Prostate gland (tissue), 2 donors: ENCODE results near the gene PPP2R2B.

ENCODE experiments used
- POLR2A ChIP-seq: fragments of 450-650 bp; IDR thresholded peaks from one replicate; pipeline ENCODE4 v1.6.1; 2016; ENCODE audit warnings: antibody characterized with exemption, mild to moderate bottlenecking
- POLR2AphosphoS5 ChIP-seq: sonication (generic); formaldehyde crosslinking; IDR thresholded peaks from one replicate; pipeline ENCODE4 v1.6.1; 2017; ENCODE audit warnings: antibody characterized with exemption
- TF ChIP-seq, protein P1 (sequence below), 4 experiments: fragments of 200-600 bp in 2 of 4; fragments of 450-650 bp in 2 of 4; sonication (generic) in 2 of 4; IDR thresholded peaks; 1 replicate in 3 of 4; 2 replicates in 1 of 4; pipeline ENCODE4 v1.5.1; 2016 to 2019; ENCODE audit warnings: antibody characterized with exemption in 4 of 4, mild to moderate bottlenecking in 2 of 4, moderate library complexity in 2 of 4

DNA sequence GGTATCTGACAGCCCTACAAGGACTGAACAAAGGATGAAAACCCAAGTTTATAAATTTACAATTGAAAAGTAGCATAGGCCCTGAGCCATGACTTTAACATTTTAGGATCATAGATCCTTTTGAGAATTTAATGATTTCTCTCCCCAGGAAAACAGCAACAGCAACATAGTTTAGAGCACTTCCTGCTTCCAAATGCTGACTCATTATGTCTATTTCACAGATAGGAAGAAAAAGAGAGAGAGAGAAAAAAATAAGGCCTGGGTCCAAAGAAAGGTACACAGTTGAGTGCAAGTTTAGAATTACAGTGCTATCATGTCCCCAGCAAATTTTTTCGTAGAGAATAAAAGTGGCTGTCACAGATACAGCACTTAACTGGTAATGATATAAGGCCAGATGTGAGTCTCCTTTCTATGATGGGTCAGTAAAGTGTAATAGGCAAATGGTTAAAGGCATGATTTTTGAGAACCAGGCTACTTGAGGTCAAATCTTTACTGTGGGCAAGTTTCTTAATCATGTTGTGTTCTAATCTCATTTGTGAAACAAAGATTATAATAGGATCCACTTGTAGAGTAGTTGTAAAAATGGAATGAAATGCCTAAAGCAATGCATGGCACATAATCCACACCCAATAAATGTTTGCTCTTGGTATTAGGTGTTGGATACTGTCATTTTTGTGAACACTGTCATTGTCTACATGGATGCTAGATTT, 12.3 kb upstream of the PPP2R2B start:
- TF ChIP-seq, protein P1, sequence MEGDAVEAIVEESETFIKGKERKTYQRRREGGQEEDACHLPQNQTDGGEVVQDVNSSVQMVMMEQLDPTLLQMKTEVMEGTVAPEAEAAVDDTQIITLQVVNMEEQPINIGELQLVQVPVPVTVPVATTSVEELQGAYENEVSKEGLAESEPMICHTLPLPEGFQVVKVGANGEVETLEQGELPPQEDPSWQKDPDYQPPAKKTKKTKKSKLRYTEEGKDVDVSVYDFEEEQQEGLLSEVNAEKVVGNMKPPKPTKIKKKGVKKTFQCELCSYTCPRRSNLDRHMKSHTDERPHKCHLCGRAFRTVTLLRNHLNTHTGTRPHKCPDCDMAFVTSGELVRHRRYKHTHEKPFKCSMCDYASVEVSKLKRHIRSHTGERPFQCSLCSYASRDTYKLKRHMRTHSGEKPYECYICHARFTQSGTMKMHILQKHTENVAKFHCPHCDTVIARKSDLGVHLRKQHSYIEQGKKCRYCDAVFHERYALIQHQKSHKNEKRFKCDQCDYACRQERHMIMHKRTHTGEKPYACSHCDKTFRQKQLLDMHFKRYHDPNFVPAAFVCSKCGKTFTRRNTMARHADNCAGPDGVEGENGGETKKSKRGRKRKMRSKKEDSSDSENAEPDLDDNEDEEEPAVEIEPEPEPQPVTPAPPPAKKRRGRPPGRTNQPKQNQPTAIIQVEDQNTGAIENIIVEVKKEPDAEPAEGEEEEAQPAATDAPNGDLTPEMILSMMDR (IDR thresholded peaks at IDR 0.05), result no peak
- no peak for TF ChIP-seq POLR2A
- no peak for TF ChIP-seq POLR2AphosphoS5
